ENCODE data around the gene EMCN. TPM values are rescaled to one million over a fixed set of nuclear protein-coding genes. Genes with fewer than 3 reads are reported as not detected.

The EMCN gene
- total and polyA plus RNA-seq, 9 of the 15 experiments (the other 6 are each of a cell fraction or from before 2014, with no cell fraction given): not detected

GRCh38 chr4:100516225-100516624 lies 1.6 kb downstream of the EMCN start (continued):
- TF ChIP-seq, protein P1, sequence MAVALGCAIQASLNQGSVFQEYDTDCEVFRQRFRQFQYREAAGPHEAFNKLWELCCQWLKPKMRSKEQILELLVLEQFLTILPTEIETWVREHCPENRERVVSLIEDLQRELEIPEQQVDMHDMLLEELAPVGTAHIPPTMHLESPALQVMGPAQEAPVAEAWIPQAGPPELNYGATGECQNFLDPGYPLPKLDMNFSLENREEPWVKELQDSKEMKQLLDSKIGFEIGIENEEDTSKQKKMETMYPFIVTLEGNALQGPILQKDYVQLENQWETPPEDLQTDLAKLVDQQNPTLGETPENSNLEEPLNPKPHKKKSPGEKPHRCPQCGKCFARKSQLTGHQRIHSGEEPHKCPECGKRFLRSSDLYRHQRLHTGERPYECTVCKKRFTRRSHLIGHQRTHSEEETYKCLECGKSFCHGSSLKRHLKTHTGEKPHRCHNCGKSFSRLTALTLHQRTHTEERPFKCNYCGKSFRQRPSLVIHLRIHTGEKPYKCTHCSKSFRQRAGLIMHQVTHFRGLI (CRISPR knock-in tag; IDR thresholded peaks at IDR 0.05): no peak
- TF ChIP-seq ZNF140 (CRISPR knock-in tag; IDR thresholded peaks at IDR 0.05) (no peak), SRSF9 (IDR thresholded peaks at IDR 0.05; ENCODE audit: borderline replicate concordance, low read depth, low read length) (no peak), ILK (tag; IDR thresholded peaks at IDR 0.05; ENCODE audit: borderline replicate concordance, low read depth) (no peak), ZNF589 (CRISPR knock-in tag; IDR thresholded peaks at IDR 0.05; ENCODE audit: low read depth) (no peak), ELF2 (CRISPR knock-in tag; IDR thresholded peaks at IDR 0.05) (no peak), TGIF2 (CRISPR knock-in tag; IDR thresholded peaks at IDR 0.05) (no peak), CAMTA2 (CRISPR knock-in tag; conservative IDR thresholded peaks at IDR 0.05) (no peak), ZNF347 (CRISPR knock-in tag; IDR thresholded peaks at IDR 0.05; ENCODE audit: low read depth) (no peak), NELFE (IDR thresholded peaks at IDR 0.05; ENCODE audit: insufficient read depth, insufficient read length) (no peak)

DNA sequence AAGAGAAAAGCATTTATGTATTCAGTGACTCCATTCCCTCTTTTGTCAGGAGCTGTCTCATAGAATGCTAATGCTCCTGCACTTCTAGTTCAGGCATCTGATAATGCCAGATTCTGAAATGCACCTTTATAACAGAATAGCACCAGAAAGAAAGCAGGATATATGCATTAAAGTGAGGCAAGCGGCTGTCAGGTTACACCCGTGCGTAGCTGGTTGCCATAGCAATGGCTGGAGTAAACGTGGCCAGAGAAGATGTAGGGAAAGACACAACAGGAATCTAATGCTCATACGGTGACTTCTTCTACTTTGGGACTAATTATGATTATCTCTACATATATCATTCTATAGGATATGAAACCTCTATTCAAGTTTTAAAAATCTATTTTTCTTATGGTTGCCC lies 5.9 kb downstream of the EMCN start:
- Histone ChIP-seq H4K20me1 (replicated peaks; ENCODE audit: control insufficient read depth, insufficient read depth, low read length) (no peaks in the 10 kb centered on the region), H3K4me2 (ENCODE audit: insufficient read depth, low read length) (no peak overlapping the region), H3K79me2 (ENCODE audit: control insufficient read depth, insufficient read depth, low read length) (no peaks in the 10 kb centered on the region), H3K9me3 (replicated peaks; ENCODE audit: control insufficient read depth, insufficient read depth, low read depth, low read length) (no peaks in the 10 kb centered on the region), H3K27ac (ENCODE audit: extremely low read depth, low read depth, low read length) (no peak overlapping the region), H3K4me1 (replicated peaks in 1 of 2; ENCODE audit: control insufficient read depth in 2 of 2, insufficient read depth in 2 of 2, low read length in 2 of 2) (no peaks in the 10 kb centered on the region), H3K36me3 (ENCODE audit: control insufficient read depth, insufficient read depth, low read length) (no peaks in the 10 kb centered on the region), H3K4me3 (no peak overlapping the region), H3K9ac (ENCODE audit: insufficient read depth in 1 of 2, low read depth in 2 of 2, low read length in 2 of 2) (no peak overlapping the region), H3K27me3 (ENCODE audit: control insufficient read depth in 2 of 2, insufficient read depth in 2 of 2, low read length in 2 of 2) (no peaks in the 10 kb centered on the region), H2AFZ (ENCODE audit: low read depth, low read length) (no peak overlapping the region), H3K9me1 (ENCODE audit: control insufficient read depth, insufficient read depth, low read length) (no peaks in the 10 kb centered on the region)
- no TSS peak for BruUV-seq (replicated peaks)
- TF ChIP-seq PTRF (tag; IDR thresholded peaks at IDR 0.05): no peak
- TF ChIP-seq ESRRB (CRISPR knock-in tag; IDR thresholded peaks at IDR 0.05; ENCODE audit: borderline replicate concordance): no peak
- TF ChIP-seq BRD4 (IDR thresholded peaks at IDR 0.05): no peak
- no peak for TF ChIP-seq SIN3A (IDR thresholded peaks at IDR 0.05; ENCODE audit: borderline replicate concordance in 2 of 2, control insufficient read depth in 1 of 2, low read depth in 2 of 2, low read length in 2 of 2)
- no peak for TF ChIP-seq IFI16 (CRISPR knock-in tag; IDR thresholded peaks at IDR 0.05)
- TF ChIP-seq MXI1 (IDR thresholded peaks at IDR 0.05; ENCODE audit: low read depth, low read length): no peak
- no peak for TF ChIP-seq ZNF586 (CRISPR knock-in tag; conservative IDR thresholded peaks at IDR 0.05)
- ATAC-seq (no peak), DNase-seq (ENCODE audit: extremely low read depth in 1 of 4, low spot score in 3 of 4) (no peak), FAIRE-seq (no peak)
- intact Hi-C loops (cut with micrococcal nuclease): no loop called here
- POLR2A ChIA-PET: no interaction called here
- in situ Hi-C loops (cut with MboI): no loop called here
- WGBS (ENCODE audit: insufficient coverage, low coverage, missing lambda C conversion rate): 0% methylated on average over 5 of the region's 5 CpGs
- CTCF ChIA-PET (ENCODE audit: low intra/inter-chr PET ratio): no interaction called here

Measured in K562 (cell line).